MCF 10A (cell line): ENCODE results near the gene VPS4A. TPM values are rescaled to one million over a fixed set of nuclear protein-coding genes. Genes with fewer than 3 reads are reported as not detected.
"Not testable (repeated sequence)": the region's sequence is repeated elsewhere in the genome, so short reads cannot be mapped to it uniquely, and the experiment has no call there.

Experiments
- BruUV-seq: library from RNA; stranded (reverse); fragments of 400-500 nt; replicated peaks from 2 replicates; lab custom pipeline; 2021; lab: Mats Ljungman, UMichigan
- CTCF ChIA-PET: fragments of 300-600 bp; sonication (Branson Sonifier 250); formaldehyde crosslinking; extraction: SDS; loops from one replicate; lab custom pipeline; 2021; ENCODE audit warnings: antibody characterized with exemption, inconsistent platforms; lab: Yijun Ruan, JAX
- POLR2A ChIA-PET: fragments of 300-600, 350-650 bp; sonication (Branson Sonifier 250); formaldehyde crosslinking; extraction: SDS; loops from one replicate; lab custom pipeline; 2020; ENCODE audit warnings: antibody characterized with exemption, inconsistent platforms; lab: Yijun Ruan, JAX
- DNase-seq: peaks from one replicate; pipeline ENCODE4 v3.0.0-alpha.2; 2018; ENCODE audit not compliant: unreplicated experiment
- H3K27ac Mint-ChIP-seq: one replicate; pipeline ENCODE4 v1.8.0; 2022; ENCODE audit warnings: mild to moderate bottlenecking, low read depth, mixed read lengths; ENCODE audit not compliant: unreplicated experiment
- H3K27me3 Mint-ChIP-seq: one replicate; pipeline ENCODE4 v1.8.0; 2022; ENCODE audit warnings: mixed read lengths; ENCODE audit not compliant: insufficient read depth, unreplicated experiment
- H3K36me3 Mint-ChIP-seq: one replicate; pipeline ENCODE4 v1.8.0; 2022; ENCODE audit warnings: mild to moderate bottlenecking, moderate library complexity, mixed read lengths; ENCODE audit not compliant: insufficient read depth, unreplicated experiment
- H3K4me1 Mint-ChIP-seq: one replicate; pipeline ENCODE4 v1.8.0; 2022; ENCODE audit warnings: mixed read lengths; ENCODE audit not compliant: insufficient read depth, unreplicated experiment
- H3K4me3 Mint-ChIP-seq: one replicate; pipeline ENCODE4 v1.8.0; 2022; ENCODE audit warnings: mild to moderate bottlenecking, moderate library complexity, mixed read lengths; ENCODE audit not compliant: unreplicated experiment
- H3K9me3 Mint-ChIP-seq: one replicate; pipeline ENCODE4 v1.8.0; 2022; ENCODE audit warnings: mixed read lengths; ENCODE audit not compliant: unreplicated experiment
- intact Hi-C: fragments of 100-400 bp; cut with micrococcal nuclease; formaldehyde crosslinking; loops from 2 replicates; pipeline ENCODE4 v1.14.1; 2022
- total RNA-seq: library from RNA; stranded (reverse); gene quantifications from 2 replicates; pipeline ENCODE4 v1.2.3, GENCODE V29; 2022
- TF ChIP-seq, protein P1 (sequence below): fragments of 200-600 bp; IDR thresholded peaks from one replicate; pipeline ENCODE4 v1.8.0; 2022; ENCODE audit warnings: antibody characterized with exemption, mild to moderate bottlenecking; ENCODE audit not compliant: unreplicated experiment

Gene VPS4A
- total RNA-seq, 1 experiment from 2014 or later, result 38.6 TPM

DNA sequence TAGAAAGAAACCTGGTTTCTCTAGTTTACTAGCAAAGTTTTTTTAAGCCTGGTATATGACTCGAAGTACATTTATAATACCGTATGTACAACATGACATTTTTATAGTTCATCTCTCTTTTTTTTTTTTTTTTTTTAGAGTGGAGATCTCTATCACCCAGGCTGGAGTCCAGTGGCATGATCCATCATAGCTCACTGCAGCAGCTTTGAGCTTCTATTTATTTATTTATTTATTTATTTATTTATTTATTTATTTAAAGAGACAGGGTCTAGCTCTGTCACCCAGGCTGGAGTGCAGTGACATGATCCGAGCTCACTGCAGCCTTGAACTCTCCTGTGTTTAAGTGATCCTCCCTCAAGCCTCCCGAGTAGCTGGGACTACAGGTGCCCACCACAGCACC, 25.9 kb upstream of the VPS4A start:
- H3K9me3 Mint-ChIP-seq, result no peaks in the 10 kb centered on the region
- DNase-seq, result no peak
- TF ChIP-seq, protein P1, sequence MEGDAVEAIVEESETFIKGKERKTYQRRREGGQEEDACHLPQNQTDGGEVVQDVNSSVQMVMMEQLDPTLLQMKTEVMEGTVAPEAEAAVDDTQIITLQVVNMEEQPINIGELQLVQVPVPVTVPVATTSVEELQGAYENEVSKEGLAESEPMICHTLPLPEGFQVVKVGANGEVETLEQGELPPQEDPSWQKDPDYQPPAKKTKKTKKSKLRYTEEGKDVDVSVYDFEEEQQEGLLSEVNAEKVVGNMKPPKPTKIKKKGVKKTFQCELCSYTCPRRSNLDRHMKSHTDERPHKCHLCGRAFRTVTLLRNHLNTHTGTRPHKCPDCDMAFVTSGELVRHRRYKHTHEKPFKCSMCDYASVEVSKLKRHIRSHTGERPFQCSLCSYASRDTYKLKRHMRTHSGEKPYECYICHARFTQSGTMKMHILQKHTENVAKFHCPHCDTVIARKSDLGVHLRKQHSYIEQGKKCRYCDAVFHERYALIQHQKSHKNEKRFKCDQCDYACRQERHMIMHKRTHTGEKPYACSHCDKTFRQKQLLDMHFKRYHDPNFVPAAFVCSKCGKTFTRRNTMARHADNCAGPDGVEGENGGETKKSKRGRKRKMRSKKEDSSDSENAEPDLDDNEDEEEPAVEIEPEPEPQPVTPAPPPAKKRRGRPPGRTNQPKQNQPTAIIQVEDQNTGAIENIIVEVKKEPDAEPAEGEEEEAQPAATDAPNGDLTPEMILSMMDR, result no peak
- POLR2A ChIA-PET, result interaction anchor here (0.6 to 1.5 kb wide), 5 partner anchors 9 to 641 kb away, joined by 3 to 6 read pairs (median 3); partner anchors contain the start of gene SNTB2
- no peaks in the 10 kb centered on the region for H3K4me1 Mint-ChIP-seq
- H3K27ac Mint-ChIP-seq, result no peak overlapping the region
- no peaks in the 10 kb centered on the region for H3K27me3 Mint-ChIP-seq
- intact Hi-C loops, result no loop called here
- H3K4me3 Mint-ChIP-seq, result no peak overlapping the region
- peaks cover 8% of the 10 kb centered on the region for H3K36me3 Mint-ChIP-seq
- CTCF ChIA-PET, result interaction anchor here (0.5 to 3.0 kb wide), 15 partner anchors 11 to 756 kb away, joined by 3 to 54 read pairs (median 4); partner anchors contain the start of genes CHTF8, SNTB2 and UTP4
- BruUV-seq, result no TSS peak

DNA sequence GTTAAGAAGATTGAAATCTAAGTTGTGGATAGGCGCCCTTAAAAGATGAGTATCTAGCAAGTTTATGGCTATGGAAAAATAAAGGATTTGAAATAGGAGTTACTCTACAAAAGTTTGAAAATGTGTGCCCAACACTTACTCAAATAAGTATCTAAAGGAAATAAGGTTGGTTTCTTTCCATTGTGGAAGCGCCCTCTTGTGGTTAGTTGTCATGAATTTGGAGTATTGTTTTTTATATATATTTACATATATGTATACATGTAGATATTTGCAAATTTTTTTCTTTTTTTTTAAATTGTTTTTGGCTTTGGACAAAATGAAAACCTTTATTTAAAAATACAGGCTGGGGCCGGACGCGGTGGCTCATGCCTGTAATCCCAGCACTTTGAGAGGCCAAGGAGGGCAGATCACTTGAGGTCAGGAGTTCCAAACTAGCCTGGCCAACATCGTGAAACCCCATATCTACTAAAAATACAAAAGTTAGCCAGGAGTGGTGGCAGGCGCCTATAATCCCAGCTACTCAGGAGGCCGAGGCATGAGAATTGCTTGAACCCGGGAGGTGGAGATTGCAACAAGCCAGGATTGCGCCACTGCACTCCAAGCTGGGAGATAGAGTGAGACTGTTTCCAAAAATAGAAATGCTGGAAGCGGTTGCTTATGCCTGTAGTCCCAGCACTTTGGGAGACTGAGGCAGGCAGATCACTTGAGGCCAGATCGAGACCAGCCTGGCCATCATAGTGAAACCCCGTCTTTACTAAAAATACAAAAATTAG, 24.0 kb upstream of the VPS4A start:
- BruUV-seq, result no TSS peak
- no peak overlapping the region for H3K27ac Mint-ChIP-seq
- ChIA-PET CTCF (interaction anchor here (0.6 to 3.5 kb wide), 29 partner anchors 11 to 639 kb away, joined by 3 to 54 read pairs (median 4); partner anchors contain the start of genes CHTF8, SNTB2 and UTP4), POLR2A (interaction anchor here (0.7 to 2.5 kb wide), 9 partner anchors 13 to 240 kb away, joined by 3 to 14 read pairs (median 4); partner anchors contain the start of gene SNTB2)
- H3K27me3 Mint-ChIP-seq, result no peaks in the 10 kb centered on the region
- DNase-seq, result peak; percentile 77
- no peaks in the 10 kb centered on the region for H3K9me3 Mint-ChIP-seq
- intact Hi-C loops, result loop anchor here (1.0 to 2.0 kb wide), 3 partner anchors 100 to 137 kb away; partner anchors contain the start of gene SNTB2
- no peaks in the 10 kb centered on the region for H3K4me1 Mint-ChIP-seq
- TF ChIP-seq, protein P1, result peak; percentile 53
- peaks cover 8% of the 10 kb centered on the region for H3K36me3 Mint-ChIP-seq
- no peak overlapping the region for H3K4me3 Mint-ChIP-seq

DNA sequence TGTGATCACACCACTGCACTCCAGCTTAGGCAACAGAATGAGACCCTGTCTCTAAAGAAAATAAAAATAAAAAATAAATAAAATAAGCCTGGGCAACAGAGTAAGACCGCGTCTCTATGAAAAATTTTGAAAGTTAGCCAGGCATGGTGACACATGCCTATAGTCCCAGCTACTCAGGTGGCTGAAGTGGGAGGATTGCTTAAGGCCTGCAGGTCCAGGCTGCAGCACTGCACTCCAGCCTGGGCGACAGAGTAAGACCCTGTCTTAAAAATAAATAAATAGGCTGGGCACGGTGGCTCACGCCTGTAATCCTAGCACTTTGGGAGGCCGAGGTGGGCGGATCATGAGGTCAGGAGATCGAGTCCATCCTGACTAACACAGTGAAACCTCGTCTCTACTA, 19.5 kb upstream of the VPS4A start:
- H3K27ac Mint-ChIP-seq, H3K4me3 Mint-ChIP-seq, POLR2A ChIA-PET, H3K27me3 Mint-ChIP-seq, DNase-seq, intact Hi-C loops, BruUV-seq, H3K4me1 Mint-ChIP-seq, H3K9me3 Mint-ChIP-seq: not testable (repeated sequence)
- H3K36me3 Mint-ChIP-seq, result peaks cover 13% of the 10 kb centered on the region
- CTCF ChIA-PET, result interaction anchor here (0.7 kb wide), 1 partner anchor 567 kb away, joined by 6 read pairs; no protein-coding TSS in a partner anchor

DNA sequence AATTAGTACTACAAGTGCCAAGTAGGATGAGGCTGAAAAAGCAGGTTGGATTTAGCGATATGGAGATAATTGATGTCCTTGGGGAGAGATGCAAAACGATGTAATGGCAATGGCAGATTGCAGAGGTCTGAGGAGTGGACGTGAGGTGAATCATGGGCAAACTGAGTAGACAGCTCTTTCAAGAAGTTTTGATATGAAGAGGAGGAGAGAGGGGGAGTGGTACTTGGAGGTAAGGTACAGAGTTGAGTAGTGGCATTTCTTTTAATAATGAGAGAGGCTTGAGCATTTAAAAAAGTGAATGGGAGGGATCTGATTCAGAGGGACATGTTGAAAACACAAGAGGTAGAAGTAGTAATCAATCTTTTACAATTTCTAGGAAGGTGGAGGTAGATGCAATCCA, 17.7 kb upstream of the VPS4A start:
- Mint-ChIP-seq H3K4me3 (no peak overlapping the region), H3K9me3 (no peaks in the 10 kb centered on the region), H3K27me3 (no peaks in the 10 kb centered on the region), H3K27ac (no peak overlapping the region), H3K4me1 (peaks cover 6% of the 10 kb centered on the region), H3K36me3 (peaks cover 21% of the 10 kb centered on the region)
- intact Hi-C loops, result no loop called here
- CTCF ChIA-PET, result interaction anchor here (0.6 to 0.7 kb wide), 2 partner anchors 136 to 189 kb away, joined by 3 to 4 read pairs; no protein-coding TSS in a partner anchor
- DNase-seq, result no peak
- no TSS peak for BruUV-seq
- TF ChIP-seq, protein P1, result no peak
- POLR2A ChIA-PET, result interaction anchor here (0.8 kb wide), 1 partner anchor 9 kb away, joined by 3 read pairs; no protein-coding TSS in a partner anchor
